Colon (tissue), 2 donors: ENCODE results near the gene APMAP.

Experiments used
- FAIRE-seq: peaks from 2 replicates; lab custom pipeline; 2012; peaks lifted over from hg19 to GRCh38; lab: Jason Lieb, UNC
- donor health status: control.
- donor health status: control.

APMAP gene

GRCh38 chr20:24965065-24965919 is 27.3 kb downstream of the APMAP start:
- no peak for FAIRE-seq

- no peak for FAIRE-seq
Observed at GRCh38 chr20:24964506-24964840, 28.1 kb downstream of the APMAP start.

- no peak for FAIRE-seq
Observed at GRCh38 chr20:24963672-24964505, 28.7 kb downstream of the APMAP start.

DNA sequence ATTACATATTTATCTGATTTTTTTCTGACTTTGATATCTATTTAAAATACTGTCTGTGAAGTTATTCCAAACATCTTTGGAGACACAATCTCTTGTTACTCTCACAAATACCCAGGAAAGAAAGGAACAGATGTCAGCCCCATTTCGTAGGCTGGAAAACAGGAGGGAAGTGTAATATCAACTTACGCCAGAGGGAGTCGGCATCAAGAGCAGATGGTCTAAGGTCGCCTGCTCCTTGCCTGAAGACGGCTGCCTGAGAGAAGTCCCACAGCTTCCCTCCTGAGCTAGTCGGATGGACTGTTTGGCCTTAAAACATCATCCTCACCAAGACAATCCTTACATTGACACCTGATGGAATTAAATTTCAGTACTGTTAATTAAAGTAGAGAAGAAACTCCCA is 30.0 kb downstream of the APMAP start:
- FAIRE-seq: no peak

DNA sequence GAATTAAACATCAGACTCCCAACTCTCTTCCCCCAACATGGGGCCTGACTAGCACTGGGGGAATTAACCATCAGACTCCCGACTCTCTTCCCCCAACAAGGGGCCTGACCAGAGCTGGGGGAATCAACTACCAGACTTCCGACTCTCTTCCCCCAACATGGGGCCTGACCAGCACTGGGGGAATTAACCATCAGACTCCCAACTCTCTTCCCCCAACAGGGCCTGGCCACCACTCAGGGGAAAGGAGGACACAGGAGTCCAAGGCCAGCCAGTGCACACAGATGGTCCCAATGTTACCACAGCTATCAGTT is 30.4 kb downstream of the APMAP start:
- no peak for FAIRE-seq

DNA sequence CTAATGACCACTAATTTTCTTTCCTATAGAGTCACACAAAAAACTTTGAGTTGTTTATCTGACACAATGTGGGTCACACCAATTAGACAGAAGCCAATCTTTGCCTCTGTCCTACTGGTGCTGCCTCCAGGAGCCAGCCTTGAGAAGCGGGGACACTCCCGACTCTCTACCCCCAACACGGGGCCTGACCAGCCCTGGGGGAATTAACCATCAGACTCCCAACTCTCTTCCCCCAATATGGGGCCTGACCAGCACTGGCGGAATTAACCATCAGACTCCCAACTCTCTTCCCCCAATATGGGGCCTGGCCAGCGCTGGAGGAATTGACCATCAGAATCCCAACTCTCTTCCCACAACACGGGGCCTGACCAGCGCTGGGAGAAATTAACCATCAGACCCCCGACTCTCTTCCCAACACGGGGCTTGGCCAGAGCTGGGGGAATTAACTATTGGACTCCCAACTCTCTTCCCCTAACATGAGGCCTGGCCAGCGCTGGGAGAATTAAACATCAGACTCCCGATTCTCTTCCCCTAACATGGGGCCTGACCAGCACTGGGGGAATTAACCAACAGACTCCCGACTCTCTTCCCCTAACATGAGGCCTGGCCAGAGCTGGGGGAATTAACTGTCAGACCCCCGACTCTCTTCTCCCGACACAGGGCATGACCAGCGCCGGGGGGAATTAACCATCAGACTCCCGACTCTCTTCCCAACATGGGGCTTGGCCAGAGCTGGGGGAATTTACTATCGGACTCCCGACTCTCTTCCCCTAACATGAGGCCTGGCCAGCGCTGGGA is 31.0 kb downstream of the APMAP start:
- FAIRE-seq: no peak

GRCh38 chr20:24960861-24961260 is 31.7 kb downstream of the APMAP start:
- FAIRE-seq: no peak

DNA sequence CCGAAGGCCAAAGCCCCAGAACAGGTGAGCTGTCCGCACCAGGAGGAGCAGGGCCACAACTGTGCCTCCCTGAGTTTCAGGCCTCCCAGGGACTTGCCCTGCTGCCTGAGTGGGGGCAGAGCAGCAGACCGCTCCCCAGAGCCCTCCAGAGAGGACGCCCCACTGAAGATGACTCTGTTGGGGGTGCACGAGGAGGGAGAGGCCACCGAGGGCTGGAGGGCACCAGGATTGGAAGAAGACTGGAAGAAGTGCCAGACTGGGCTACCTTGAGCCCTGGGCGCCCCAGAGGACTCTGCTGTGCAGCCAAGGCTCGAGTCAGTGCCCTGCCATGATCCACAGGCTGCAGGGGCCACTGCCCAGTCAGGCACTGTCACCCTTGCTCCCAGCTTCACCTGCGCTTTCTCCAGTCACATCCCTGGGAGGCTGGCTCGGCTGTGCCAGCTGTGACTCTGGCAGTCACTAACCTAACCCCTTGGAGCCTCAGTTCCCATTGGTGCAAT is 32.2 kb downstream of the APMAP start:
- FAIRE-seq: no peak

- FAIRE-seq: no peak
Observed at GRCh38 chr20:24959591-24960301, 32.8 kb downstream of the APMAP start.

DNA sequence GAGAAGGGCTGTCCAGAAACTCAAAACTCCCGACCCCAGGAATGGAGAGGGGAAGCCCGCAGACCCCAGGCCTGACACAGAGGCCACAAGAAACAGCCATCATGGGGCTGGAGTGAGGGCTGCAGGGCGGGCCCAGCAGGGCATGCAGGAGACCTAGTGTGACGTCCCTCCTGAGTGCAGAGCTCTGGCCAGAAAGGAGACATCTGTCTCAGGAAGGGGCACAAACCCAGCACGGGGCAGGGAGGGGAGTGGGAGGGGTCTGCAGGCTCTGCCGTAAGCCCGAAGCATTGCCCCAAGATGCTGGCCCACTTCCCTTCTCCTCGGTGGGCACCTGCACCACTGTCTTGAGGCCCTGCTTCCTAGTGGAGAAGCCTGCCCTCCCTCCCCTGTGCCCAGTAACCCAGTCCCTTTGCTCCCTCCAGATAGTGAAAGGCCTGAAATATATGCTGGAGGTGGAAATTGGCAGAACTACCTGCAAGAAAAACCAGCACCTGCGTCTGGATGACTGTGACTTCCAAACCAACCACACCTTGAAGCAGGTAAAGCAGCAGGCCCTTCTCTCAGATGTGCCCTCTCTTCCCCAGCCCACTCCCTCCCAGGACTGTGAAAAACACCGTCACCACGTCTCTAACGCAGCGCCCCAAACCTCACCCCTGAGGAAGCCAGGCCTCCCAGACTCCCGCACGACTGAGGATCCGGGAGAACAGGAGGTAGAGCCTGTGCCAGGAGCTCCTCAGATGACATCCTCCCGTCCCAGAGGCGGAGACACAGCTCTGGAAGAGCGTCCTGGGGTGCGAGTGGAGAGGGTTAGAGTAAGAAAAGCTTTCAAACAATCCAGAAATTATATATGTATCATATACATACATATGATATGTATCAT is 33.8 kb downstream of the APMAP start:
- FAIRE-seq: no peak

DNA sequence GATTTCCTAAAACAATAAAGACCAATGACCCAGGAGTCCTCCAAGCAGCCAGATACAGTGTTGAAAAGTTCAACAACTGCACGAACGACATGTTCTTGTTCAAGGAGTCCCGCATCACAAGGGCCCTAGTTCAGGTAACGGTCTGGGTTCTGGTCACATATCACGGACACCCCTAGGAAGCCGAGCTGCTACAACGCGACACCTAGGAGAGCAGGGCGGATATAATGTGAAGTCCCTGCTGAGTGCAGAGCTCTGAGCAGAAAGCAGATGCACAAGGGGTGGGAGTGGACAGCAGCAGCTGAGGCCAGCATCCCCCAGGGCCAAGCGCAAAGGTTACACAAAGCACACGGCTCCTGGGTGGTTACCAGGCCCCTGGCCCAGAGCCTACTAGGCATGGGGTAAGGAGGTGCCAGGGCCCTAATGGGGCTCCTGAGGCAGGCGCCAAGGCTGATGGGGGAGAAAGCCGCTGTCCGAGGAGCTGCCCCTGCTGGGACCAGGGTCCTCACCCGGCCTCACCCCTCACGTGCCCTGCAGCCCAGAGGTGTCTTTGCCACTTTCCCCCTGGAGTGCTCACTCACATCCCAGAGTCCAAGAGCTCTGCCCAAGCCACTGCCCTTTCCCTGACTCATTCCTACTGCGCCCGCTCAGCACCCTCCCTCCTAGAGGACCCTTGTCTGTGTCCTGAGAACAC is 35.1 kb downstream of the APMAP start:
- no peak for FAIRE-seq

DNA sequence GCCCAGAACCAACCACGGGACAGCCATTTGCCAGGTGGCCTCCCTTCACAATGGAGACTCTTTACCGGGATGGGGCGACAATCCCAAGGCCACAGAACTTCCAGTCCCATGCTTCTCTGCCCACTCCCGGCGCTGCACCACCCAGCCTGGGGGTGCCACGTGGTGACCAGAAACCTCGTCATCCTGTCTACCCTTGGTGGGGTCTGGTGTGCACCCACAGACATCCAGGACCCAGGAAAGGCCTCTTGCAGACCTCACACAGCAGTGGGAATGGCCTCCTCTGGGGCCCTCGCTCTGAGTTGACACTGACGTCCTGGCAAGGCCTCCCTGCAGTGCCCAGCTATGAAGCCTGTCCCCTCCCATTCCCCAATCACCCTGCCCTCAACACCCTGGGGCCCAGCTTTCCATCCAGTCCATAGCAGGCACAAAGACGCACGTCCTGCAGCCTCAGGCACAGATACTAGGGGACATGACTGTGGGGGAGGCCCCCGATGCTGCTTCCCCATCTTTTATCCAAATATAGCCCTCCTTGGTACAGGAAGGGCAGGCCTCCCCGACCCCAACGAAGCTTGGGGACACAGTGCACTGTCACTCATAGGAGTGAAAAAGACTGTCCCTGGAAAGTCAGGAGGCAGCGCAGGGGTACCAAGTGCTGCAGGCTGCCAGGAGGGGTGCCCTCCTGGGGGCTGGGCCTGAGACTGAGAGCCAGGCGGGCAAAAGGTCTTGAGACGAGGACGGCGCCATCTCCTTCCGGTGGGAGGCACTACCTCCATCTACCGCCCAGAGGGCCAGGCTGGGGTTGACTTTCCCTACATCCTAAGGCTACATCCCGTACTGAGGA is 36.3 kb downstream of the APMAP start:
- no peak for FAIRE-seq

- FAIRE-seq: no peak
Observed at GRCh38 chr20:24955045-24955444, 37.5 kb downstream of the APMAP start.

DNA sequence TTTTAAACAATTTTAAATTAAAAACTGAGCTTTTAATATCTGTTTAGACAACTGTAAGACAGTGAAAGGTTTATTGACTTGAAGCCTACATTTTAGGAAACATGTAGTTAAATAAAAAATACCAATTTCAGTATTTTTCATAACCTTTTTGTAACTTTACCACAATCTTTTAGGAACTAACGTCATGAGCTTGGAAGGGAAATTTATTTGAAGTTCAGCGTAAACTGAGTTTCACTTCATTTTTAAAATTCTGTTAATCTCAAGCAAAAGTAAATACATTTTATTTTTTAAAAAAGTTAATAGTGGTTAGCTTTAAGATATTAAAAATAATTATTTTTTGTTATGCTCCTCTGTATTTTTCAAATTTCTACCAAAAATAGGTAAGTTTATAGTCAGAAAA is 38.0 kb downstream of the APMAP start:
- FAIRE-seq: no peak

GRCh38 chr20:24954151-24954550 is 38.4 kb downstream of the APMAP start:
- no peak for FAIRE-seq

GRCh38 chr20:24953621-24954133 is 38.9 kb downstream of the APMAP start:
- no peak for FAIRE-seq

DNA sequence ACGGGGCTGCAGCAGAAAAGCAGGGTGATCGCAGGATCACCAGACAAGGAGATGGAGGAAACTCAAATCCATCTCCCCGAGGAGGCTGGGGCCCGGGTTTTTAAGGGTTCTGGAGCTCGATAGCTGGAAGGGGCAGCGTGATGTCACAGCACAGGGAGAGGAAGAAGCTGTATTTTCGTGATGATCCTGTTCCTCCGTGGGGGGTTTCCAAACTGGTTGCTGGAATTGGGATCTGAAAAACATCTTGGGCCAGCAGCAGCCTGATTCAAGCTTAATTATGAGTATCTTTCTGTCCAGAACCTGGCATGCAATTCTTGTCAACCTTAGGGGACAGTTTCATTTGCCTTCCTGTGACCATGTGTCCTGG is 39.4 kb downstream of the APMAP start:
- no peak for FAIRE-seq

- FAIRE-seq: no peak
Observed at GRCh38 chr20:24952376-24953208, 40.0 kb downstream of the APMAP start.
